Medulla oblongata (tissue), 1 donor: ENCODE measurements around the gene ARHGAP18.

Experiments
- DNase-seq: peaks from one replicate; pipeline ENCODE4 v3.0.0-alpha.2; 2015; ENCODE audit errors: extremely low spot score

The ARHGAP18 gene

GRCh38 chr6:129725341-129725740, 15.4 kb upstream of the ARHGAP18 start:
- no peak for DNase-seq

- DNase-seq = no peak
Observed at GRCh38 chr6:129719692-129720091, 9.7 kb upstream of the ARHGAP18 start.

GRCh38 chr6:129717277-129717676, 7.3 kb upstream of the ARHGAP18 start:
- DNase-seq = no peak

GRCh38 chr6:129713806-129714333, 3.9 kb upstream of the ARHGAP18 start:
- DNase-seq = no peak

GRCh38 chr6:129711271-129711631, 1.3 kb upstream of the ARHGAP18 start:
- no peak for DNase-seq

GRCh38 chr6:129710450-129711270, 683 bp upstream of the ARHGAP18 start:
- DNase-seq = no peak

GRCh38 chr6:129709196-129709768, 695 bp downstream of the ARHGAP18 start:
- peak; percentile 58 for DNase-seq

GRCh38 chr6:129708496-129709195, 1.3 kb downstream of the ARHGAP18 start:
- DNase-seq = no peak

- DNase-seq = no peak
Observed at GRCh38 chr6:129707882-129708495, 2.0 kb downstream of the ARHGAP18 start.

- DNase-seq = no peak
Observed at GRCh38 chr6:129707028-129707427, 2.9 kb downstream of the ARHGAP18 start.

- no peak for DNase-seq
Observed at GRCh38 chr6:129705212-129705611, 4.8 kb downstream of the ARHGAP18 start.

GRCh38 chr6:129704708-129705107, 5.3 kb downstream of the ARHGAP18 start:
- DNase-seq = no peak

GRCh38 chr6:129701721-129702455, 8.1 kb downstream of the ARHGAP18 start:
- DNase-seq = no peak

GRCh38 chr6:129700666-129701065, 9.3 kb downstream of the ARHGAP18 start:
- DNase-seq = no peak

GRCh38 chr6:129699659-129700058, 10.3 kb downstream of the ARHGAP18 start:
- no peak for DNase-seq

GRCh38 chr6:129698430-129698829, 11.5 kb downstream of the ARHGAP18 start:
- no peak for DNase-seq

GRCh38 chr6:129697788-129698187, 12.2 kb downstream of the ARHGAP18 start:
- no peak for DNase-seq

GRCh38 chr6:129696843-129697242, 13.1 kb downstream of the ARHGAP18 start:
- no peak for DNase-seq

GRCh38 chr6:129696028-129696418, 14.0 kb downstream of the ARHGAP18 start:
- no peak for DNase-seq

GRCh38 chr6:129695373-129696027, 14.5 kb downstream of the ARHGAP18 start:
- no peak for DNase-seq

- DNase-seq = no peak
Observed at GRCh38 chr6:129694036-129694435, 15.9 kb downstream of the ARHGAP18 start.
